Iris pigment epithelial cell (primary cell): ENCODE results near the gene CIART.
"Not testable (repeated sequence)": the region's sequence is repeated elsewhere in the genome, so short reads cannot be mapped to it uniquely, and the experiment has no call there.

Experiments used
- DNase-seq: peaks from one replicate; pipeline ENCODE4 v3.0.0-alpha.2; 2011; ENCODE audit warnings: low read depth

CIART gene

GRCh38 chr1:150281758-150282557 lies at the start of gene CIART:
TSS of gene CIART (plus strand) at chr1:150282554. CDS start at chr1:150283268, 714 bp downstream.
- DNase-seq = peak; percentile 98

GRCh38 chr1:150232921-150233320 lies 49.4 kb upstream of the CIART start:
- not testable (repeated sequence) for DNase-seq

GRCh38 chr1:150233359-150234308 lies 48.7 kb upstream of the CIART start:
- peak; percentile 52 for DNase-seq

GRCh38 chr1:150234309-150234565 lies 48.1 kb upstream of the CIART start:
- DNase-seq = no peak

GRCh38 chr1:150234566-150235293 lies 47.6 kb upstream of the CIART start:
- DNase-seq = peak; percentile 73

GRCh38 chr1:150235294-150235851 lies 47.0 kb upstream of the CIART start:
- peak; percentile 27 for DNase-seq

GRCh38 chr1:150235852-150236613 lies 46.3 kb upstream of the CIART start, which contains the start of gene ANP32E:
TSS of gene ANP32E (minus strand) at chr1:150236112. CDS start at chr1:150235786, 326 bp downstream.
- DNase-seq = peak; percentile 100

- DNase-seq = no peak
Measured at GRCh38 chr1:150236614-150237100, 45.7 kb upstream of the CIART start.

- DNase-seq = not testable (repeated sequence)
Measured at GRCh38 chr1:150237176-150237575, 45.2 kb upstream of the CIART start.

- no peak for DNase-seq
Measured at GRCh38 chr1:150237746-150238145, 44.6 kb upstream of the CIART start.

- no peak for DNase-seq
Measured at GRCh38 chr1:150243003-150243402, 39.4 kb upstream of the CIART start.

GRCh38 chr1:150249936-150250335 lies 32.4 kb upstream of the CIART start:
- DNase-seq = no peak

GRCh38 chr1:150256198-150256553 lies 26.2 kb upstream of the CIART start:
- DNase-seq = no peak

- DNase-seq = no peak
Measured at GRCh38 chr1:150256554-150257341, 25.6 kb upstream of the CIART start.

GRCh38 chr1:150257624-150258585 lies 24.4 kb upstream of the CIART start, which contains the start of gene CA14:
TSS of gene CA14 (plus strand) at chr1:150257774. CDS start at chr1:150258129, 355 bp downstream.
- DNase-seq = no peak

GRCh38 chr1:150259217-150259616 lies 23.1 kb upstream of the CIART start:
- DNase-seq = no peak

GRCh38 chr1:150259758-150260669 lies 22.3 kb upstream of the CIART start:
- DNase-seq = no peak

GRCh38 chr1:150261367-150261766 lies 21.0 kb upstream of the CIART start:
- DNase-seq = no peak
